K562 (cell line): ENCODE measurements around the gene NOM1. TPM values are rescaled to one million over a fixed set of nuclear protein-coding genes. Genes with fewer than 3 reads are reported as not detected.
A peak's percentile ranks its signal among the peaks of the same experiment; 100 is the strongest.

Experiments
- CXXC5 ChIP-seq: fragments of 250-450 bp; sonication (Bioruptor Pico); IDR thresholded peaks from 2 replicates; pipeline ENCODE4 v1.8.0; 2022; ENCODE audit warnings: inconsistent platforms, mild to moderate bottlenecking, moderate library complexity
- EWSR1 ChIP-seq: fragments of 450-650 bp; IDR thresholded peaks from 2 replicates; pipeline ENCODE4 v1.6.1; 2018; ENCODE audit warnings: borderline replicate concordance, mild to moderate bottlenecking, low read depth, moderate library complexity; ENCODE audit not compliant: partially characterized antibody
- HEY1 ChIP-seq: fragments of 250-450 bp; sonication (Bioruptor Pico); IDR thresholded peaks from 2 replicates; pipeline ENCODE4 v1.5.0; 2020; ENCODE audit warnings: mild to moderate bottlenecking, moderate library complexity, borderline replicate concordance
- ILF3 ChIP-seq: fragments of 450-650 bp; IDR thresholded peaks from 2 replicates; pipeline ENCODE4 v1.6.1; 2018; ENCODE audit warnings: antibody characterized with exemption, mild to moderate bottlenecking, moderate library complexity, borderline replicate concordance
- NKRF ChIP-seq: fragments of 450-650 bp; IDR thresholded peaks from 2 replicates; pipeline ENCODE4 v1.6.1; 2016; ENCODE audit warnings: borderline replicate concordance
- PATZ1 ChIP-seq: fragments of 250-450 bp; sonication (Bioruptor Pico); IDR thresholded peaks from 2 replicates; pipeline ENCODE4 v1.5.0; 2020; ENCODE audit warnings: mild to moderate bottlenecking, borderline replicate concordance
- PHF8 ChIP-seq: fragments of 200-600 bp; sonication (generic); IDR thresholded peaks from 2 replicates; pipeline ENCODE4 v1.6.1; 2012; ENCODE audit warnings: mixed run types, mild to moderate bottlenecking, inconsistent platforms, low read length, moderate library complexity, borderline replicate concordance
- POLR2G ChIP-seq: fragments of 200-400 bp; formaldehyde crosslinking; IDR thresholded peaks from 2 replicates; pipeline ENCODE4 v1.6.1; 2017; ENCODE audit warnings: low read depth, mild to moderate bottlenecking, antibody characterized with exemption, low read length, moderate library complexity
- RNF2 ChIP-seq: sonication (generic); IDR thresholded peaks from 2 replicates; pipeline ENCODE4 v1.6.1; 2016
- RREB1 ChIP-seq: fragments of 250-450 bp; sonication (Bioruptor Pico); IDR thresholded peaks from 2 replicates; pipeline ENCODE4 v1.4.0; 2020
- SIN3A ChIP-seq, 2 experiments: fragments of 150-350 bp in 1 of 2; IDR thresholded peaks; 2 replicates each; pipeline ENCODE4 v1.6.1; 2011 to 2016; ENCODE audit warnings: borderline replicate concordance in 2 of 2, low read depth in 2 of 2, low read length in 2 of 2, mild to moderate bottlenecking in 2 of 2, moderate library complexity in 2 of 2; ENCODE audit not compliant: control insufficient read depth in 1 of 2
- TAF9B ChIP-seq: fragments of 450-650 bp; IDR thresholded peaks from 2 replicates; pipeline ENCODE4 v1.6.1; 2018; ENCODE audit warnings: mild to moderate bottlenecking; ENCODE audit not compliant: partially characterized antibody
- TSC22D4 ChIP-seq: fragments of 450-650 bp; IDR thresholded peaks from 2 replicates; pipeline ENCODE4 v1.6.1; 2016; ENCODE audit warnings: missing genetic modification characterization, missing biosample characterization, control low read depth
- ZBTB1 ChIP-seq: sonication (generic); formaldehyde crosslinking; IDR thresholded peaks from 2 replicates; pipeline ENCODE4 v1.8.1; 2023; ENCODE audit warnings: missing genetic modification reagents, low read depth, mild to moderate bottlenecking, borderline replicate concordance
- polyA plus RNA-seq, 8 experiments: library from polyadenylated mRNA; depleted of rRNA in 4 of 8; stranded (reverse) in 5 of 8; unstranded in 3 of 8; fragments of >200 nt; fragmentation: Nextera tagmentation in 2 of 8; fragmentation: Illumina TruSeq in 1 of 8; extraction: Ambion mirVana in 2 of 8; extraction: Trizol in 1 of 8; gene quantifications; 2 replicates each; pipeline versions ENCODE4 v1.2.1 to v1.2.3, GENCODE V29; 2011 to 2014; ENCODE audit warnings: inconsistent platforms in 1 of 8, missing spikeins in 1 of 8
- total RNA-seq, 7 experiments: library from RNA; depleted of rRNA in 6 of 7; stranded (reverse); fragments of >200 nt in 6 of 7; fragmentation: Illumina TruSeq in 2 of 7; extraction: Trizol in 2 of 7; gene quantifications; 2 replicates each; pipeline versions ENCODE4 v1.2.1 to v1.2.3, GENCODE V29; 2011 to 2021; ENCODE audit warnings: low replicate concordance in 1 of 7
- TF ChIP-seq, protein P1 (sequence below): fragments of 250-450 bp; sonication (Bioruptor Pico); IDR thresholded peaks from 2 replicates; pipeline ENCODE4 v1.6.1; 2021; ENCODE audit warnings: mild to moderate bottlenecking

NOM1 gene
- total and polyA plus RNA-seq, 9 of the 15 experiments (the other 6 are each of a cell fraction or from before 2014, with no cell fraction given) = 6.8 to 47.3 (median 37.4) TPM

GRCh38 chr7:156999958-157000726, 50.6 kb downstream of the NOM1 start (continued):
- no peak for TF ChIP-seq TAF9B
- TF ChIP-seq, protein P1, sequence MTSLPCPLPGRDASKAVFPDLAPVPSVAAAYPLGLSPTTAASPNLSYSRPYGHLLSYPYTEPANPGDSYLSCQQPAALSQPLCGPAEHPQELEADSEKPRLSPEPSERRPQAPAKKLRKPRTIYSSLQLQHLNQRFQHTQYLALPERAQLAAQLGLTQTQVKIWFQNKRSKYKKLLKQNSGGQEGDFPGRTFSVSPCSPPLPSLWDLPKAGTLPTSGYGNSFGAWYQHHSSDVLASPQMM (CRISPR knock-in tag) = no peak
- no peak for TF ChIP-seq PATZ1 (CRISPR knock-in tag)
- no peak for TF ChIP-seq HEY1 (CRISPR knock-in tag)
- no peak for TF ChIP-seq NKRF
- TF ChIP-seq TSC22D4 (tag) = no peak
- no peak for TF ChIP-seq SIN3A (IDR thresholded peaks at IDR 0.05; ENCODE audit: borderline replicate concordance in 2 of 2, control insufficient read depth in 1 of 2, low read depth in 2 of 2, low read length in 2 of 2)
- TF ChIP-seq CXXC5 (CRISPR knock-in tag) = peak; percentile 20; the same call in 1 of the 2 replicates
- no peak for TF ChIP-seq ZBTB1 (CRISPR knock-in tag)
- TF ChIP-seq RNF2 = no peak
- no peak for TF ChIP-seq EWSR1
- no peak for TF ChIP-seq ILF3
- TF ChIP-seq POLR2G = peak; percentile 67
- TF ChIP-seq PHF8 = peak; percentile 35; the same call in 1 of the 2 replicates
- no peak for TF ChIP-seq RREB1
